Activated T-helper 2 cell treated with anti-CD3 and anti-CD28 coated beads, Interferon-gamma antibody, Interleukin-2, Interleukin-4, amounts not matched to agents 10 μg/mL and 5 μg/mL and 100 μg/mL, durations not matched to agents 14 hours and 24 hours and 36 hours (primary cell): ENCODE measurements around the gene MYH15. TPM values are rescaled to one million over a fixed set of nuclear protein-coding genes. Genes with fewer than 3 reads are reported as not detected.

Experiments used
- DNase-seq: peaks from one replicate; pipeline ENCODE4 v3.0.0; 2021; ENCODE audit warnings: low spot score
- H3K27ac Mint-ChIP-seq: one replicate; pipeline ENCODE4 v1.8.0; 2021; ENCODE audit warnings: mixed read lengths
- H3K27me3 Mint-ChIP-seq: one replicate; pipeline ENCODE4 v1.8.0; 2021; ENCODE audit warnings: low read depth, mixed read lengths
- H3K36me3 Mint-ChIP-seq: one replicate; pipeline ENCODE4 v1.8.0; 2021; ENCODE audit warnings: low read depth, mixed read lengths
- H3K4me1 Mint-ChIP-seq: one replicate; pipeline ENCODE4 v1.8.0; 2021; ENCODE audit warnings: low read depth, mixed read lengths
- H3K4me3 Mint-ChIP-seq: one replicate; pipeline ENCODE4 v1.8.0; 2021; ENCODE audit warnings: low read depth, mild to moderate bottlenecking, moderate library complexity, mixed read lengths
- H3K9me3 Mint-ChIP-seq: one replicate; pipeline ENCODE4 v1.8.0; 2021; ENCODE audit warnings: mixed read lengths
- intact Hi-C: fragments of 100-400 bp; cut with micrococcal nuclease; formaldehyde crosslinking; loops from one replicate; pipeline ENCODE4 v1.15.1; 2023
- total RNA-seq: library from RNA; stranded (reverse); gene quantifications from 2 replicates; pipeline ENCODE4 v1.2.3, GENCODE V29; 2022

Gene MYH15
- total RNA-seq, 1 donor from 2014 or later, result 0.14 TPM

GRCh38 chr3:108485146-108485545 is 25.2 kb downstream of the MYH15 start:
- no peaks in the 10 kb centered on the region for H3K36me3 Mint-ChIP-seq
- H3K4me1 Mint-ChIP-seq, result peaks cover 6% of the 10 kb centered on the region
- no peak overlapping the region for H3K27ac Mint-ChIP-seq
- intact Hi-C loops, result loop anchor here (5.0 to 10.0 kb wide), 2 partner anchors 180 to 337 kb away; partner anchors contain the start of gene TRAT1
- DNase-seq, result no peak
- peaks cover 7% of the 10 kb centered on the region for H3K27me3 Mint-ChIP-seq
- no peaks in the 10 kb centered on the region for H3K9me3 Mint-ChIP-seq
- no peak overlapping the region for H3K4me3 Mint-ChIP-seq

DNA sequence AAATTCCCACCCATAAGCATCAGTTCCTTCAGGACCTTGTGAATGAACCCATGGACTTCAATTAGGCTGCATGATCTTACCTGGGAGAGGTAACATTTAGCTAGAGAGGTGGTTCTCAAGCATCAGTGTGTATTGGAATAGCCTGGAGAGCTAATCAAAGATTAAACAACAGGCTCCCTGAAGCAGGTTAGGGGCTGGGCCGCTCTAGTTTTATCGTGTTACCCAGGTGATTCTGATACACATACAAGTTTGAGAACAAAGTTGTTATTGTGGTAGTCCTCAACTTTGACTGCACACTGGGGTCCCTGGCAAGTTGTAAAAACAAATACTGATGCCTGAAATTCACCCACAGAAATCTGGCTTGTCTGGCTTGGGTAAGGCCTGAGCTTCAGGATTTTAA is 31.2 kb downstream of the MYH15 start:
- Mint-ChIP-seq H3K9me3 (no peaks in the 10 kb centered on the region), H3K27me3 (peaks cover 8% of the 10 kb centered on the region), H3K27ac (no peak overlapping the region), H3K36me3 (no peaks in the 10 kb centered on the region), H3K4me1 (peaks cover 1% of the 10 kb centered on the region), H3K4me3 (no peak overlapping the region)
- intact Hi-C loops, result loop anchor here (5.0 to 10.0 kb wide), 5 partner anchors 187 to 1242 kb away; partner anchors contain the start of gene IFT57
- DNase-seq, result no peak

GRCh38 chr3:108477511-108478147 is 32.8 kb downstream of the MYH15 start:
- no peaks in the 10 kb centered on the region for H3K36me3 Mint-ChIP-seq
- H3K27ac Mint-ChIP-seq, result no peak overlapping the region
- peaks cover 1% of the 10 kb centered on the region for H3K4me1 Mint-ChIP-seq
- DNase-seq, result peak; percentile 36
- no peak overlapping the region for H3K4me3 Mint-ChIP-seq
- H3K27me3 Mint-ChIP-seq, result peaks cover 12% of the 10 kb centered on the region
- no peaks in the 10 kb centered on the region for H3K9me3 Mint-ChIP-seq
- intact Hi-C loops, result loop anchor here (1.0 to 10.0 kb wide), 6 partner anchors 185 to 1240 kb away; partner anchors contain the start of gene IFT57

GRCh38 chr3:108475220-108475782 is 35.1 kb downstream of the MYH15 start:
- peaks cover 24% of the 10 kb centered on the region for H3K27me3 Mint-ChIP-seq
- intact Hi-C loops, result loop anchor here (5.0 to 10.0 kb wide), 5 partner anchors 183 to 1238 kb away; partner anchors contain the start of gene IFT57
- DNase-seq, result no peak
- no peak overlapping the region for H3K27ac Mint-ChIP-seq
- no peaks in the 10 kb centered on the region for H3K36me3 Mint-ChIP-seq
- H3K9me3 Mint-ChIP-seq, result no peaks in the 10 kb centered on the region
- H3K4me3 Mint-ChIP-seq, result no peak overlapping the region
- H3K4me1 Mint-ChIP-seq, result peaks cover 5% of the 10 kb centered on the region

DNA sequence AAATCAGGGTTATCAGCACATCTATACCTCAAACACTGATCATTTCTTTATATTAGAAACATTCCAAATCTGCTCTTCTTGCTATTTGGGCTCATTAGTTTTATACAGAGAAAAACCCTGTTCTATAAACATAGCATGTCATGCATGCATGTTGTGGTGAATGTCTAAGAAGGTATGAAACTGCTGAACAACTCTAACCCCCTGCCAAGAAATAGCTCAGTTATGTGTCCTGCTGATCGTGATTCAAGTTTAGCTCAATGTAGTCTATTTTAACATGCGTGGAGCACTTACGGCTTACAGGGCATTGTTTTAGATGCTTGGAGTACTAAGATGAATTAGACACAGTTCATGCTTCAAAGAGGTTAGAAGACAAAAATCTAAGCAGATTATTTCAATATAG is 35.8 kb downstream of the MYH15 start:
- Mint-ChIP-seq H3K4me1 (peaks cover 5% of the 10 kb centered on the region), H3K27ac (no peak overlapping the region), H3K36me3 (no peaks in the 10 kb centered on the region), H3K27me3 (peaks cover 24% of the 10 kb centered on the region), H3K9me3 (no peaks in the 10 kb centered on the region), H3K4me3 (no peak overlapping the region)
- DNase-seq, result no peak
- intact Hi-C loops, result loop anchor here (10.0 kb wide), 1 partner anchor 800 kb away; no protein-coding TSS in a partner anchor

DNA sequence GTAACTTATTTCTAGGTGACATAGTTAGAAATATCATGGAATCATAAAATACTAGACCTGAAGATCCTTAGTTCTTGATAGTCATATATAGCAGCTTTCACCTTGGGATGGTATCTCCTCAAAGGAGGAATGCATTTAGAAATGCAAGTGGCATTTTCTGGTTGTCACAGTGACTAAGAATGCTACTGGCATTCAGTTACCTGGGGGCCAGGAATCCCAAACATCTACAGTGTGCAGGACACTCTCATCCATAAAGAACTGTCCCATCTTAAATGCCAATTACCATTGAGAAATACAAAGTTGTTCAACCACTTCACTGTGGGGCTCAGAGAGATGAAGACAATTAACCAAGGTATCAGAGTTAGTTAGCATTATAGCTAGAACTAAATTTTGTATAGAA is 36.7 kb downstream of the MYH15 start:
- peaks cover 20% of the 10 kb centered on the region for H3K27me3 Mint-ChIP-seq
- no peak overlapping the region for H3K27ac Mint-ChIP-seq
- DNase-seq, result no peak
- no peak overlapping the region for H3K4me3 Mint-ChIP-seq
- peaks cover 5% of the 10 kb centered on the region for H3K4me1 Mint-ChIP-seq
- H3K9me3 Mint-ChIP-seq, result no peaks in the 10 kb centered on the region
- intact Hi-C loops, result loop anchor here (10.0 kb wide), 1 partner anchor 799 kb away; no protein-coding TSS in a partner anchor
- no peaks in the 10 kb centered on the region for H3K36me3 Mint-ChIP-seq

DNA sequence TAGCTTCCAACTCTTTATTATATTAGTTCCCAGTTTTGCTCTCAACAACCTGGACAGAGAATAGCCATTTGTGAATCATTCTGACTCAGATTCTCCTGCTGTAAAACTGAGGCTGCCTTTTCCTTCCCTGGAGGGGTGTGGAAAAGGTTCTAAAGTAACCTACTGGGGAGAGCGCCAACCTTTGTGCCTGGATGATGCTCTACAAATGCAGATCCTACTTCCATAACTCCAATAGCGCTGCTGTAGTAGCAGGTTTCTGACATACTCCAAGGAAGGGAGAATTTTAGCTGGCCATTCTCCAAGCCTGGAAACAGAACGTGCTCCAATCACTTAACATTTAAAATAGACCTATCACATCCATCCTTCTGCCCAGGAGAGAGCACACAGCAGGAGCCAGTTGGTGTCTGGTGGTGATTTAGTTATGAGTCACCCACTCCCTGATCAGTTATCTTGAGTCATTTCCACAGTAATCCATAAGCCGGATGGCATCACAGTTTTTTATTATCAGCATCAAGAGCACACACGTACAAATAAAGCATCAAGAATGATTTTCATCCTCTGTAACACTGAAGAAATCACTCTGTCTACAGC is 38.3 kb downstream of the MYH15 start:
- Mint-ChIP-seq H3K4me3 (no peak overlapping the region), H3K27me3 (peaks cover 18% of the 10 kb centered on the region), H3K27ac (no peak overlapping the region), H3K36me3 (no peaks in the 10 kb centered on the region), H3K4me1 (peaks cover 4% of the 10 kb centered on the region), H3K9me3 (no peaks in the 10 kb centered on the region)
- no peak for DNase-seq
- intact Hi-C loops, result loop anchor here (10.0 kb wide), 1 partner anchor 797 kb away; no protein-coding TSS in a partner anchor

DNA sequence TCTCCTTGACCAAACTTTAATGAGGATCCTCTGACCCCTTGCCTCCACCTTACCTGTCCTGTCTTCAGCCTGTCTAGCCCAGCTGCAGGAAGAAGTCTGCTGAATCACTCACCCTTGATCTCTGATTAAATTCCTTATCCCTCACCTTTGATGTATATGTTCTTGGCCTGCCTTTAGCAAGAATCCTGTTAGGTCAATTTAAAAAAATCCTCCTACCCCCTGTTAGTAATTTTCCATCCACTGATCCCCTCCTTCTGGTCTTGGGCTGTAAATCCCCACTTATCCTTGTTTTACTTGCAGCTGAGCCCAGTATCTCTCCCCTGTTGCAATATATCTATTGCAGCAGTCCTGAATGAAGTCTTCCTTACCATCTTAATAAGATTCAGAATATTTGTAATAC is 39.0 kb downstream of the MYH15 start:
- Mint-ChIP-seq H3K4me3 (no peak overlapping the region), H3K36me3 (no peaks in the 10 kb centered on the region), H3K27me3 (peaks cover 18% of the 10 kb centered on the region), H3K27ac (no peak overlapping the region), H3K4me1 (peaks cover 4% of the 10 kb centered on the region), H3K9me3 (no peaks in the 10 kb centered on the region)
- DNase-seq, result no peak
- intact Hi-C loops, result loop anchor here (10.0 kb wide), 1 partner anchor 797 kb away; no protein-coding TSS in a partner anchor

DNA sequence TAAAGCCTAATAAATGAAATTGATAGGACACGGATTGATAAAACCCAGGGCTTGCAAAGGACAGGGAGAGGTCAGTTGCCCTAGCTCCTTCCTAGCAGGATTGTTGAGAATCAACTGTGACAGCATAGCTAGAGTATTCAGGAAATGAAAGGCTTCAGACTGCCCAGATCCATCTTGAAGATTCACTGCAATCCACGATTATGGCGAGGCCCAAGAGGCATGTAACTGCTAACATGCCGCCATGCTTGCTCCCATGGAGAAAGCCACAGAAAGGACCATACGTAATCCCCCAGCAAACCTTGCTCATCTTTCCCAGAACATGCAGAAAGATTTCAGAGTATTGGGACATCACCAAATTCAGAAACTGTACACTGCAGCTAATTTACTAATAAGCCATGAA is 41.3 kb downstream of the MYH15 start:
- Mint-ChIP-seq H3K9me3 (no peaks in the 10 kb centered on the region), H3K27ac (no peak overlapping the region)
- intact Hi-C loops, result no loop called here

GRCh38 chr3:108468577-108468976 is 41.8 kb downstream of the MYH15 start:
- no peaks in the 10 kb centered on the region for H3K36me3 Mint-ChIP-seq
- H3K4me1 Mint-ChIP-seq, result peaks cover 4% of the 10 kb centered on the region
- no peaks in the 10 kb centered on the region for H3K9me3 Mint-ChIP-seq
- H3K27ac Mint-ChIP-seq, result no peak overlapping the region
- DNase-seq, result no peak
- H3K27me3 Mint-ChIP-seq, result peaks cover 12% of the 10 kb centered on the region
- intact Hi-C loops, result no loop called here
- no peak overlapping the region for H3K4me3 Mint-ChIP-seq

More for the DNA sequence above, 41.3 kb downstream of the MYH15 start:
- no peak overlapping the region for H3K4me3 Mint-ChIP-seq
- H3K4me1 Mint-ChIP-seq, result peaks cover 4% of the 10 kb centered on the region
- DNase-seq, result no peak
- no peaks in the 10 kb centered on the region for H3K36me3 Mint-ChIP-seq
- H3K27me3 Mint-ChIP-seq, result peaks cover 16% of the 10 kb centered on the region

- intact Hi-C loops, result no loop called here
- H3K4me1 Mint-ChIP-seq, result peaks cover 3% of the 10 kb centered on the region
- no peak overlapping the region for H3K27ac Mint-ChIP-seq
Observed at GRCh38 chr3:108462899-108463298, 47.5 kb downstream of the MYH15 start.

DNA sequence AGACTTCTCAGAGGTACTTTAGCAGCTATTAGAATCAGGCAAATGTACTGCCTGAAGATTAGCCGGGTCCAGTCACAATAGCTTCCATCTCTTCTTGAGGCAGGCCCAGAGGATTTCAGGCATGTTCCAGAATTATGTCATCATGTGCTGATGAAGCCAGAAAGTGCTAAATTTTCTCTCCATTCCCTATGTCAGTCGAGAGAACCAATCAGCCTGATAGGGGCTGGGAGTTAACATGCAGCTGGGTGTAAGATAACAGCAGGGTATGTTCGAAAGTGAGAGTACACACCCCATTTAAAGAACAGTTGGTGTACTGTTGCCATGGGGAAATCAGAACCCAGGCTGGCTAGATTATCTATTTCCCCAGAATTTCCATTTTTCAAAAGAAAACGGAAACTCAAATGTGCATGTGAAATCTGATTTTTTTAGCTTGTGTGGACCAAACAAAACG is 48.7 kb downstream of the MYH15 start:
- Mint-ChIP-seq H3K27me3 (peaks cover 5% of the 10 kb centered on the region), H3K27ac (no peak overlapping the region), H3K4me1 (peaks cover 3% of the 10 kb centered on the region), H3K36me3 (no peaks in the 10 kb centered on the region), H3K4me3 (no peak overlapping the region), H3K9me3 (no peaks in the 10 kb centered on the region)
- intact Hi-C loops, result no loop called here
- no peak for DNase-seq

More at GRCh38 chr3:108462899-108463298, 47.5 kb downstream of the MYH15 start:
- no peak for DNase-seq
- H3K27me3 Mint-ChIP-seq, result peaks cover 3% of the 10 kb centered on the region
- no peak overlapping the region for H3K4me3 Mint-ChIP-seq
- H3K9me3 Mint-ChIP-seq, result no peaks in the 10 kb centered on the region
- H3K36me3 Mint-ChIP-seq, result no peaks in the 10 kb centered on the region

GRCh38 chr3:108459225-108459624 is 51.2 kb downstream of the MYH15 start:
- Mint-ChIP-seq H3K36me3 (peaks cover 3% of the 10 kb centered on the region), H3K27ac (no peak overlapping the region), H3K4me3 (no peak overlapping the region), H3K4me1 (peaks cover 3% of the 10 kb centered on the region), H3K27me3 (peaks cover 8% of the 10 kb centered on the region), H3K9me3 (no peaks in the 10 kb centered on the region)
- intact Hi-C loops, result no loop called here
- no peak for DNase-seq
